HL-60/S4 treated with retinoic acid at 250 ng/mL for 4 days and 3 days (cell line): Measurements from ENCODE around the gene OPCML.

Experiments used
- in situ Hi-C: fragments of 300-500 bp; cut with MboI; formaldehyde crosslinking; loops from 2 replicates; pipeline ENCODE4 v1.7.0; 2022; ENCODE audit warnings: low sequenced_read_pairs

The OPCML gene

GRCh38 chr11:133413703-133414102 is 118.6 kb downstream of the OPCML start:
- in situ Hi-C loops = no loop called here

GRCh38 chr11:133409799-133410198 is 122.5 kb downstream of the OPCML start:
- in situ Hi-C loops = no loop called here

- in situ Hi-C loops = no loop called here
Observed at GRCh38 chr11:133408936-133409335, 123.4 kb downstream of the OPCML start.

- in situ Hi-C loops = no loop called here
Observed at GRCh38 chr11:133408402-133408801, 123.9 kb downstream of the OPCML start.

GRCh38 chr11:133406489-133406888 is 125.8 kb downstream of the OPCML start:
- in situ Hi-C loops = no loop called here

- in situ Hi-C loops = no loop called here
Observed at GRCh38 chr11:133403900-133404299, 128.4 kb downstream of the OPCML start.

- in situ Hi-C loops = no loop called here
Observed at GRCh38 chr11:133402551-133402950, 129.8 kb downstream of the OPCML start.

- in situ Hi-C loops = no loop called here
Observed at GRCh38 chr11:133399855-133400625, 132.3 kb downstream of the OPCML start.

GRCh38 chr11:133399294-133399693 is 133.0 kb downstream of the OPCML start:
- in situ Hi-C loops = no loop called here

GRCh38 chr11:133390803-133391202 is 141.5 kb downstream of the OPCML start:
- in situ Hi-C loops = no loop called here

- in situ Hi-C loops = no loop called here
Observed at GRCh38 chr11:133388975-133389568, 143.2 kb downstream of the OPCML start.

- in situ Hi-C loops = no loop called here
Observed at GRCh38 chr11:133388260-133388659, 144.0 kb downstream of the OPCML start.

GRCh38 chr11:133386852-133387251 is 145.4 kb downstream of the OPCML start:
- in situ Hi-C loops = no loop called here

GRCh38 chr11:133386262-133386661 is 146.0 kb downstream of the OPCML start:
- in situ Hi-C loops = no loop called here

GRCh38 chr11:133385781-133386180 is 146.5 kb downstream of the OPCML start:
- in situ Hi-C loops = no loop called here

- in situ Hi-C loops = no loop called here
Observed at GRCh38 chr11:133384731-133385130, 147.6 kb downstream of the OPCML start.

GRCh38 chr11:133383689-133384088 is 148.6 kb downstream of the OPCML start:
- in situ Hi-C loops = no loop called here

- in situ Hi-C loops = no loop called here
Observed at GRCh38 chr11:133383201-133383600, 149.1 kb downstream of the OPCML start.

GRCh38 chr11:133382131-133382812 is 150.0 kb downstream of the OPCML start:
- in situ Hi-C loops = no loop called here

- in situ Hi-C loops = no loop called here
Observed at GRCh38 chr11:133381761-133382130, 150.6 kb downstream of the OPCML start.

- in situ Hi-C loops = no loop called here
Observed at GRCh38 chr11:133366147-133366546, 166.2 kb downstream of the OPCML start.

GRCh38 chr11:133362916-133363315 is 169.4 kb downstream of the OPCML start:
- in situ Hi-C loops = no loop called here
